ENCODE measurements around the gene PDE4D.

DNA sequence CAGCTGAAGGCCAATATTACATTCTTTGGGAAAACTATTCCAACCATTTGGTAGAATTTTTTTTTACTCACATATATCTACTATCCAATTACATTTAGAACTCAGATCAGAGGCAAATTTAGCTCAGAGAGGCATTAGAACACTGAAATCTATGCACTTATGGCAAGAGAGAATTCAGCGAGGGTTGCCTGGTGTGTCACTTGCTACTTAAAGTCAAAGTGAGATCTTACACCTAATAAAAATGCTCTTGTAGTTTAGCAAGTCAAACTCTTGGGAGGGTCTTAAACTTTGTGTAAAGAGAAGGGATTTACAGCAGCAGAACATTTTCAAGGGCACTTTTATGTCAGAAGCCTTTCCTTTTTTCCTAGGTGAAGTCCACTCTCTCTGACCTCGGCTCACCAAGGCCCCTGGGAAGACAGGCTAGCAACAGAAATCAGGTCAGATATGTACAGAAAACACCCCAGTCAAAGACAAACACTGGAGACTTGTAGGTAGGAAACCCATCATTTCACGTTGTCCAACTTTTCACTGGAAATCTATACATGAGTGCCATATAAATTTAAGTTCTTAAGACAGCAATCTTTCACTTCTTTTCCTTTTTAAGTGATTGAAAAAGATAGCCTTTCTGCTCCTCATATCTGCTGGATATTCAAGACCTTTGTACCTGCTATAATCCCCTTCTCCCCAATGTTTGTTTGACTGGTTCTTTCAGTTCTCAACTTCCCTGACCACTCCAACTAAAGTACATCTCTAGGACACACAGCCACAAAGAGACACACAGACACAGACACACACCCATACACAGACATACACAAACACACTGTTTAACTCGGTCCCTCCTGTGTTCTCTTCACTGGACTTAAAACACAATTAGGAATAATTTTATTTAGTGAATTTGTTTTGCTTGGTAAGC is 635.8 kb downstream of the PDE4D start:
- TF ChIP-seq, protein P1, sequence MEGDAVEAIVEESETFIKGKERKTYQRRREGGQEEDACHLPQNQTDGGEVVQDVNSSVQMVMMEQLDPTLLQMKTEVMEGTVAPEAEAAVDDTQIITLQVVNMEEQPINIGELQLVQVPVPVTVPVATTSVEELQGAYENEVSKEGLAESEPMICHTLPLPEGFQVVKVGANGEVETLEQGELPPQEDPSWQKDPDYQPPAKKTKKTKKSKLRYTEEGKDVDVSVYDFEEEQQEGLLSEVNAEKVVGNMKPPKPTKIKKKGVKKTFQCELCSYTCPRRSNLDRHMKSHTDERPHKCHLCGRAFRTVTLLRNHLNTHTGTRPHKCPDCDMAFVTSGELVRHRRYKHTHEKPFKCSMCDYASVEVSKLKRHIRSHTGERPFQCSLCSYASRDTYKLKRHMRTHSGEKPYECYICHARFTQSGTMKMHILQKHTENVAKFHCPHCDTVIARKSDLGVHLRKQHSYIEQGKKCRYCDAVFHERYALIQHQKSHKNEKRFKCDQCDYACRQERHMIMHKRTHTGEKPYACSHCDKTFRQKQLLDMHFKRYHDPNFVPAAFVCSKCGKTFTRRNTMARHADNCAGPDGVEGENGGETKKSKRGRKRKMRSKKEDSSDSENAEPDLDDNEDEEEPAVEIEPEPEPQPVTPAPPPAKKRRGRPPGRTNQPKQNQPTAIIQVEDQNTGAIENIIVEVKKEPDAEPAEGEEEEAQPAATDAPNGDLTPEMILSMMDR (IDR thresholded peaks at IDR 0.05; ENCODE audit: low read length), result no peak
- no peak for TF ChIP-seq EZH2 (optimal IDR thresholded peaks at IDR 0.05; ENCODE audit: low read depth, low read length)

Data from MM.1S (cell line).